ENCODE results near the gene LTB4R. TPM values are rescaled to one million over a fixed set of nuclear protein-coding genes. Genes with fewer than 3 reads are reported as not detected.

The LTB4R gene
- total and polyA plus RNA-seq, 9 of the 15 experiments (the other 6 are each of a cell fraction or from before 2014, with no cell fraction given), result 0.38 to 10.5 (median 2.8) TPM

DNA sequence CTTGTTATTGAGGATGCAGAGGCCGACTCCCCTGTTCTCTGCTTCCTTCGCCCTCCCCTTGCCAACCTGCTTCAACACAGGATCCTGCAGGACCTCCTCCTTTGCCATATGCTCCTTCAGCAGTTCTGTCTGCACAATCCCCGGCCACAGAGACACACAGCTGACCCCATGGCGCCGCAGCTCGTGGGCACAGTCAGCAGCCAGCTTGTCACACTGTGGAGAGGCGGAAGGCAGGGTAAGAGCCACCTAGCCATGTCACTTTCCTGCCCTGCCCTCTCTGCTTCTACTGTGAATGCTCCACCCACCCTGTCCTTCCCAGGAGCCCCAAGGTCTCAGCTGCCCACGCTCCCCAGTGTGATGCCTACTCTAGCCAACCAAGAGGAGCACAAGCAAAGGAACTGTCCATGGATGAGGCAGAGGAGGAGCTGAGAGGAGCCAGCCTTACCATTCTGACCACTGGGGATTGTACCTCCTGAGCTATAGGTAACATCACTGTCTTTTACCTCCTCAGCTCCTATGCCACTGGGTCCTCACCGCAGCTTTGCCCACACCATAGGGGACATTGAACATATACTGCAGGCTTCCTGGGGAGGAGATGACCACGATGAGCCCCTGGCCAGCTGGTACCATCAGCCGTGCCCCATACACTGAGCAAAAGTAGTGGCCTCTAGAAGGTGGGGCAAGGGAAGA is 19.0 kb upstream of the LTB4R start (continued):
- TF ChIP-seq MGA (IDR thresholded peaks at IDR 0.05) (no peak), ZNF263 (CRISPR knock-in tag; IDR thresholded peaks at IDR 0.05; ENCODE audit: borderline replicate concordance) (no peak), FOSL1 (tag; conservative IDR thresholded peaks at IDR 0.05) (no peak), HNRNPL (IDR thresholded peaks at IDR 0.05; ENCODE audit: low read depth, low read length) (no peak), SMARCB1 (IDR thresholded peaks at IDR 0.05; ENCODE audit: insufficient read length, low read depth) (no peak), MCM3 (IDR thresholded peaks at IDR 0.05) (no peak), FOXK1 (CRISPR knock-in tag; IDR thresholded peaks at IDR 0.05; ENCODE audit: borderline replicate concordance) (no peak), SMAD3 (CRISPR knock-in tag; conservative IDR thresholded peaks at IDR 0.05) (no peak), POLR2AphosphoS5 (IDR thresholded peaks at IDR 0.05; ENCODE audit: control insufficient read depth, insufficient read depth, low read depth, low read length) (no peak), RAD51 (IDR thresholded peaks at IDR 0.05; ENCODE audit: borderline replicate concordance, low read depth) (no peak), ATF1 (CRISPR knock-in tag; IDR thresholded peaks at IDR 0.05) (no peak), ATF1 (tag; IDR thresholded peaks at IDR 0.05) (no peak)
- TF ChIP-seq, protein P1, sequence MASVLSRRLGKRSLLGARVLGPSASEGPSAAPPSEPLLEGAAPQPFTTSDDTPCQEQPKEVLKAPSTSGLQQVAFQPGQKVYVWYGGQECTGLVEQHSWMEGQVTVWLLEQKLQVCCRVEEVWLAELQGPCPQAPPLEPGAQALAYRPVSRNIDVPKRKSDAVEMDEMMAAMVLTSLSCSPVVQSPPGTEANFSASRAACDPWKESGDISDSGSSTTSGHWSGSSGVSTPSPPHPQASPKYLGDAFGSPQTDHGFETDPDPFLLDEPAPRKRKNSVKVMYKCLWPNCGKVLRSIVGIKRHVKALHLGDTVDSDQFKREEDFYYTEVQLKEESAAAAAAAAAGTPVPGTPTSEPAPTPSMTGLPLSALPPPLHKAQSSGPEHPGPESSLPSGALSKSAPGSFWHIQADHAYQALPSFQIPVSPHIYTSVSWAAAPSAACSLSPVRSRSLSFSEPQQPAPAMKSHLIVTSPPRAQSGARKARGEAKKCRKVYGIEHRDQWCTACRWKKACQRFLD (CRISPR knock-in tag; IDR thresholded peaks at IDR 0.05), result no peak

Measured in K562 (cell line).